AG04450 (cell line): ENCODE measurements around the gene ETS2. TPM values are rescaled to one million over a fixed set of nuclear protein-coding genes. Genes with fewer than 3 reads are reported as not detected.

Experiments
- CTCF ChIA-PET: fragments of 300-600, 350-600 bp; formaldehyde crosslinking; extraction: SDS; loops from one replicate; lab custom pipeline; 2022; ENCODE audit warnings: antibody characterized with exemption, inconsistent platforms; lab: Charles Lee
- POLR2A ChIA-PET: fragments of 350-600 bp; formaldehyde crosslinking; extraction: SDS; loops from one replicate; lab custom pipeline; 2021; ENCODE audit warnings: antibody characterized with exemption, inconsistent platforms; lab: Yijun Ruan, JAX
- DNase-seq: peaks from one replicate; pipeline ENCODE4 v3.0.0-alpha.2; 2011; ENCODE audit warnings: low read depth, low spot score
- H3K27ac ChIP-seq: one replicate; pipeline ENCODE4 v1.5.1; 2012; ENCODE audit warnings: low read depth, low read length, control low read depth
- H3K27me3 ChIP-seq: one replicate; pipeline ENCODE4 v1.6.0; 2012; ENCODE audit warnings: low read length; ENCODE audit not compliant: control insufficient read depth, insufficient read depth
- H3K4me3 ChIP-seq: 2 replicates; pipeline ENCODE4 v1.5.1; 2011; ENCODE audit warnings: mild to moderate bottlenecking, low read depth, low read length, control low read depth
- H3K9me3 ChIP-seq: 2 replicates; pipeline ENCODE4 v1.5.1; 2012; ENCODE audit warnings: low read length; ENCODE audit not compliant: control insufficient read depth, insufficient read depth
- polyA plus RNA-seq: library from polyadenylated mRNA; depleted of rRNA; stranded (reverse); fragments of >200 nt; gene quantifications from 2 replicates; pipeline ENCODE4 v1.2.3, GENCODE V29; 2011
- TF ChIP-seq, protein P1 (sequence below): IDR thresholded peaks from 2 replicates; pipeline ENCODE4 v1.5.1; 2011; ENCODE audit warnings: low read depth, low read length, control low read depth, inconsistent platforms

Gene ETS2
- polyA plus RNA-seq, 1 experiment, result 60.1 TPM

GRCh38 chr21:38785483-38785882 lies 20.2 kb upstream of the ETS2 start:
- peaks cover 15% of the 10 kb centered on the region for H3K9me3 ChIP-seq
- DNase-seq, result no peak
- H3K27ac ChIP-seq, result no peak overlapping the region
- ChIA-PET POLR2A (no interaction called here), CTCF (no interaction called here)
- no peak overlapping the region for H3K4me3 ChIP-seq
- H3K27me3 ChIP-seq, result no peaks in the 10 kb centered on the region
- TF ChIP-seq, protein P1, sequence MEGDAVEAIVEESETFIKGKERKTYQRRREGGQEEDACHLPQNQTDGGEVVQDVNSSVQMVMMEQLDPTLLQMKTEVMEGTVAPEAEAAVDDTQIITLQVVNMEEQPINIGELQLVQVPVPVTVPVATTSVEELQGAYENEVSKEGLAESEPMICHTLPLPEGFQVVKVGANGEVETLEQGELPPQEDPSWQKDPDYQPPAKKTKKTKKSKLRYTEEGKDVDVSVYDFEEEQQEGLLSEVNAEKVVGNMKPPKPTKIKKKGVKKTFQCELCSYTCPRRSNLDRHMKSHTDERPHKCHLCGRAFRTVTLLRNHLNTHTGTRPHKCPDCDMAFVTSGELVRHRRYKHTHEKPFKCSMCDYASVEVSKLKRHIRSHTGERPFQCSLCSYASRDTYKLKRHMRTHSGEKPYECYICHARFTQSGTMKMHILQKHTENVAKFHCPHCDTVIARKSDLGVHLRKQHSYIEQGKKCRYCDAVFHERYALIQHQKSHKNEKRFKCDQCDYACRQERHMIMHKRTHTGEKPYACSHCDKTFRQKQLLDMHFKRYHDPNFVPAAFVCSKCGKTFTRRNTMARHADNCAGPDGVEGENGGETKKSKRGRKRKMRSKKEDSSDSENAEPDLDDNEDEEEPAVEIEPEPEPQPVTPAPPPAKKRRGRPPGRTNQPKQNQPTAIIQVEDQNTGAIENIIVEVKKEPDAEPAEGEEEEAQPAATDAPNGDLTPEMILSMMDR, result no peak

- H3K27ac ChIP-seq, result no peak overlapping the region
- TF ChIP-seq, protein P1, result no peak
- POLR2A ChIA-PET, result no interaction called here
Measured at GRCh38 chr21:38787016-38787415, 18.7 kb upstream of the ETS2 start.

DNA sequence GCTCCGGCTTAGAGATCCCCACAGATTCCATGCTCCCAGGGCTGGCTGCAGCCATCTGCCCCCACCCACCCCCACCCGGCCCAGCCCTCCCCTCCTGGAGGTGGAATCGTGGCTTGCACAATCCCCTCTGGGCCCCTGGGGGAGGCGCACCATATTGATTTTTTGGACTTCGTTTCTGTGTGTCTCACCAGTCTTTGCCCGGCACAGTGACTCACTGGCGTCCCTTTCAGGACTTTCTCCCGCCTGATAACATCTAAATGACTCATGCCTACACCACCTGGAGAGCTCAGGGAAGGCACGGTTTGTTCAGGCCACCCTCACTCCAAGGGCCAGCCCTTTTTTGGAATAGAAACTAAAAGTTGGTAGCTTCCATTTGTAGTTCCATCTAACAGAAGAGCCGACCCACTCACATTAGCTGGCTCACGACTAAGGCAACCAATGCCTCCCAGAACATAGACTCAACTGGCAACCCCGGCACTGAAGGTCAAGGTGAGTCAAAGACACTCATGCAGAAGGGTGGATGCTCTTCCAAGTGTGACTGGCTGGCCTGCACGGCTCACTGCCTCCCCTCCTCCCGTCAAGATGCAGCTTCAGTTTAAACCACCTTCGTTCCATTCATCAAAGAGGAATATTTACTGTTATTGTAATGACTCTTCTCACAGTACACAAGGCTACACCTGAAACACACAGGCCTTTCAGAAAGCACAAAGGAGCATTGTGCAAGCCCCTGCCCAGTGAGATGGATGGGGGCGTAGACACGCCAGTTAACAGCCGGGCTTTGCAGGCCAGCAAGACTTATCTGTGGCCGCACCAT lies 18.1 kb upstream of the ETS2 start:
- Histone ChIP-seq H3K27ac (no peak overlapping the region), H3K27me3 (no peaks in the 10 kb centered on the region), H3K9me3 (peaks cover 7% of the 10 kb centered on the region), H3K4me3 (no peak overlapping the region)
- DNase-seq, result no peak
- ChIA-PET POLR2A (no interaction called here), CTCF (no interaction called here)
- TF ChIP-seq, protein P1, result no peak

More at GRCh38 chr21:38787016-38787415, 18.7 kb upstream of the ETS2 start:
- CTCF ChIA-PET, result no interaction called here
- Histone ChIP-seq H3K27me3 (no peaks in the 10 kb centered on the region), H3K9me3 (peaks cover 11% of the 10 kb centered on the region), H3K4me3 (no peak overlapping the region)
- no peak for DNase-seq

DNA sequence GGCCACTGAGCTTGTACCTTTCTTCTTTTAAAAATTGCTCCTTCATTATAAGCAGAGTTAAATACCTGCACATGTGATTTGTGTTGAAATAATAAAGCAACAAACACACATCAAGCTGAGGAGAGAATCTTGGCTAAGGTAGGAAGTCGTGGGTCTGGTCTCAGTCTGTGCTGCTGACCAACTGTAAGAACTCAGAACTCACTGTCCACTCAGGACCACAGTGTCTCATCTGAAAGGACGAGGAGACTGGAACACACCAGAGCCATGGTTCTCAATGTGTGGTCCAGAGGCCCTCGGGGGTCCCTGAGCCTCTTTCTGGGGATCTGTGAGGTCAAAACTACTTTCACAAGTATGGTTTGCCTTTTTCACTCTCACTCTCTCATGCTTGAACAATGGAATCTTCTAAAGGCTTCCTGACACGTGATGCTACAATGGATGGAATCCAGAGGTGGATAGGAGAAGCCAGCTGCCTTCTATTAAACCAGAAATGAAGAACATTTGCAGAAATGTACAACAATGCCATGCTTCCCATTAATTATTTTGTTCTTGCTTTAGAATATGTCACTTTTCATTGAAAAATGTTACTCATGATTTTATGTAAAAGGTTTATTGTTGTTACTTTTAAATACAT lies 17.3 kb upstream of the ETS2 start:
- DNase-seq, result no peak
- Histone ChIP-seq H3K27ac (no peak overlapping the region), H3K9me3 (no peaks in the 10 kb centered on the region), H3K4me3 (no peak overlapping the region), H3K27me3 (no peaks in the 10 kb centered on the region)
- CTCF ChIA-PET, result no interaction called here
- POLR2A ChIA-PET, result no interaction called here
- TF ChIP-seq, protein P1, result no peak

- TF ChIP-seq, protein P1, result no peak
- Histone ChIP-seq H3K27ac (no peak overlapping the region), H3K4me3 (no peak overlapping the region), H3K9me3 (peaks cover 4% of the 10 kb centered on the region; the same call in 1 of the 2 replicates), H3K27me3 (no peaks in the 10 kb centered on the region)
- ChIA-PET CTCF (no interaction called here), POLR2A (no interaction called here)
- no peak for DNase-seq
Measured at GRCh38 chr21:38789275-38789674, 16.5 kb upstream of the ETS2 start.
